ENCODE measurements around the gene NET1.
A peak's percentile ranks its signal among the peaks of the same experiment; 100 is the strongest.

Gene NET1

GRCh38 chr10:5445006-5445405 lies 32.6 kb downstream of the NET1 start:
- DNase-seq: no peak

GRCh38 chr10:5446390-5446926 lies 34.1 kb downstream of the NET1 start:
- peak; percentile 73 for DNase-seq

- no peak for DNase-seq
Measured at GRCh38 chr10:5447056-5447455, 34.7 kb downstream of the NET1 start.

GRCh38 chr10:5447611-5448071 lies 35.3 kb downstream of the NET1 start:
- peak; percentile 45 for DNase-seq

GRCh38 chr10:5448333-5449001 lies 36.1 kb downstream of the NET1 start:
- no peak for DNase-seq

GRCh38 chr10:5449227-5449626 lies 36.9 kb downstream of the NET1 start:
- no peak for DNase-seq

GRCh38 chr10:5449823-5450222 lies 37.5 kb downstream of the NET1 start:
- DNase-seq: no peak

GRCh38 chr10:5450605-5451384 lies 38.4 kb downstream of the NET1 start:
- DNase-seq: no peak

GRCh38 chr10:5453749-5454489 lies 41.6 kb downstream of the NET1 start:
- DNase-seq: no peak

- DNase-seq: no peak
Measured at GRCh38 chr10:5456563-5456962, 44.2 kb downstream of the NET1 start.

- DNase-seq: no peak
Measured at GRCh38 chr10:5457741-5458140, 45.4 kb downstream of the NET1 start.

GRCh38 chr10:5458425-5458824 lies 46.1 kb downstream of the NET1 start:
- no peak for DNase-seq

- no peak for DNase-seq
Measured at GRCh38 chr10:5458949-5459747, 46.8 kb downstream of the NET1 start.

GRCh38 chr10:5460468-5461202 lies 48.3 kb downstream of the NET1 start:
- DNase-seq: no peak

GRCh38 chr10:5461203-5461588 lies 48.8 kb downstream of the NET1 start:
- no peak for DNase-seq

GRCh38 chr10:5461914-5462840 lies 49.8 kb downstream of the NET1 start:
- DNase-seq: no peak

GRCh38 chr10:5462841-5463293 lies 50.5 kb downstream of the NET1 start:
- DNase-seq: no peak

- DNase-seq: no peak
Measured at GRCh38 chr10:5464546-5464945, 52.2 kb downstream of the NET1 start.

GRCh38 chr10:5465976-5466450 lies 53.7 kb downstream of the NET1 start:
- no peak for DNase-seq

GRCh38 chr10:5466451-5467206 lies 54.3 kb downstream of the NET1 start:
- DNase-seq: no peak

Data from CD4-positive, alpha-beta T cell treated with Interleukin-12 subunit alpha and Interleukin-12 subunit beta, for 1 hour (primary cell).